Skeletal muscle tissue (tissue), 4 donors: Measurements from ENCODE around the gene SHROOM3. TPM values are rescaled to one million over a fixed set of nuclear protein-coding genes. Genes with fewer than 3 reads are reported as not detected.

ENCODE experiments used
- H3K27ac ChIP-seq: one replicate; pipeline ENCODE4 v1.7.0; 2013; ENCODE audit warnings: mild to moderate bottlenecking, low read depth, low read length, inconsistent platforms
- H3K27me3 ChIP-seq, 3 donors: one replicate each; pipeline ENCODE4 v1.7.0; 2013; ENCODE audit warnings: low read length in 3 of 3; ENCODE audit not compliant: control insufficient read depth in 3 of 3, insufficient read depth in 3 of 3
- H3K36me3 ChIP-seq, 3 donors: one replicate each; pipeline ENCODE4 v1.7.0; 2013; ENCODE audit warnings: low read length in 3 of 3; ENCODE audit not compliant: control insufficient read depth in 3 of 3, insufficient read depth in 3 of 3
- H3K4me1 ChIP-seq, 3 donors: one replicate each; pipeline ENCODE4 v1.7.0; 2013; ENCODE audit warnings: low read length in 3 of 3, mild to moderate bottlenecking in 3 of 3; ENCODE audit not compliant: control insufficient read depth in 3 of 3, insufficient read depth in 3 of 3
- H3K4me3 ChIP-seq, 3 donors: one replicate each; pipeline ENCODE4 v1.7.0; 2013; ENCODE audit warnings: low read length in 3 of 3
- H3K9ac ChIP-seq, 3 donors: one replicate each; pipeline ENCODE4 v1.7.0; 2013; ENCODE audit warnings: low read length in 3 of 3, mild to moderate bottlenecking in 3 of 3, moderate library complexity in 2 of 3, low read depth in 1 of 3
- H3K9me3 ChIP-seq, 3 donors: one replicate each; pipeline ENCODE4 v1.7.0; 2013; ENCODE audit warnings: low read length in 3 of 3; ENCODE audit not compliant: control insufficient read depth in 3 of 3
- total RNA-seq: library from RNA; depleted of rRNA; stranded (reverse); fragments of >200 nt; gene quantifications from one replicate; pipeline ENCODE4 v1.2.3, GENCODE V29; 2014
- donor health status: Osteomylitis.

SHROOM3 gene
- total RNA-seq, 1 donor from 2014 or later, result 21.4 TPM

DNA sequence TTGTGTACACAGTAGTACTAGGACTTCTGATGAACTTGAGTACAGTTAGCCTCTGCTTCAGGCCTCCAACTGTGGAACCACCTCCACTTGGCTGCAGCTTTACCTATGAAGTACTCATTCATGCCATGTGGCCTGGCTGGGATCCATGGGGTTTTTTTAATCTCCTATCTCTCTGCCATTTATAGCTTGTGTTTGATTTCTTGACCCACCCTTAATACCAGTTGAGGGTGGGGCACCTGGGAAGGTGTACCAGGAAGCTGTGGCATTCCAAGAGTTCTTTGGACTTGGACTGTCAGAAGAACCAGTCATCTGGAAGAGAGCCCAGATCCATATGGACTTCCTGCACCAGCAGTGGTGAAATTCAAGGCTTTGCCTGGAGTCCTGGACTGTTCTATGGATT lies 230.1 kb downstream of the SHROOM3 start:
- no peaks in the 10 kb centered on the region for H3K36me3 ChIP-seq
- H3K9ac ChIP-seq, result no peak overlapping the region
- no peaks in the 10 kb centered on the region for H3K4me1 ChIP-seq
- no peaks in the 10 kb centered on the region for H3K27me3 ChIP-seq
- H3K27ac ChIP-seq, result no peak overlapping the region
- H3K9me3 ChIP-seq, result no peaks in the 10 kb centered on the region
- no peak overlapping the region for H3K4me3 ChIP-seq

DNA sequence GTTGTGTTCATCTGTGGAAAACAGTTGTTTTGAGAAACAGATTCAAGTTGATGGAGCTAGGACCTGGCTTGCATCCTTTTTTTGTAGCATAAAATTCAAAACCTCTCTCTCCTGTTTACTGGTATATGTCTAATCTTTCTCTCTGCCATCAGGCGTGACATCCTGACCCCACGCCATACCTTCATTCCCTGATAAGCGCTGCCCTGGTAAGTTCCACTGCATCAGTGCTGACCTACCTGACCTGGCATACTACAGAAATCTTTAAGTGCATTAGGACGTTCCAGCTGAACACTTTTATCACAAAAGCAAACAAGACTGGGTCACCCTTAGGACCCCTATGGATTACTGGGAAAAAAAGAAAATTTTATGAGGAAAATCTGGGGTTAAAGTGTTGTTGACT lies 230.7 kb downstream of the SHROOM3 start:
- Histone ChIP-seq H3K27ac (no peak overlapping the region), H3K27me3 (no peaks in the 10 kb centered on the region), H3K36me3 (no peaks in the 10 kb centered on the region), H3K9me3 (no peaks in the 10 kb centered on the region), H3K9ac (no peak overlapping the region), H3K4me3 (no peak overlapping the region), H3K4me1 (no peaks in the 10 kb centered on the region)

DNA sequence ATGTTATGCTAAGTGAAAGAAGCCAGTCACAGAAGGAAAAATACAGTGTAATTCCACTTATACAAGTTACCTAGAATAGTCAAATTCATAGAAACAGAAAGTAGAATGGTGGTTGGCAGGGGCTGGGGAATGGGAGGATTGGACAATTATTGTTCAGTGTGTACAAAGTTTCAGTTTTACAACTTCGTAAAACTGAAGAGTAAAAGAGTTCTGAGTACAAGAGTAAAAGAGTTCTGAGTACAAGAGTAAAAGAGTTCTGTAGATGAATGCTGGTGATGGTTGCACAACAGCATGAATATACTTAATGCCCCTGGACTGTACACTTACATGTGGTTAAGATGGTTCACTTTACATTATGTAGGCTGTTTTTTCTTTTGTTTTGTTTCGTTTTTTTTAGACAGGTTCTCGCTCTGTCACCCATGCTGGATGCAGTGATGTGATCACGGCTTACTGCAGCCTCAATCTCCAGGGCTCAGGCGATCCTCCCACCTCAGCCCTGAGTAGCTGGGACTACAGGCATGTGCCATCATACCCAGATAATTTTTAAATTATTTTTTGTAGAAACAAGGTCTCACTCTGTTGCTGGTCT lies 232.0 kb downstream of the SHROOM3 start:
- Histone ChIP-seq H3K27ac (no peak overlapping the region), H3K9ac (no peak overlapping the region), H3K27me3 (no peaks in the 10 kb centered on the region), H3K36me3 (no peaks in the 10 kb centered on the region), H3K4me3 (no peak overlapping the region), H3K9me3 (no peaks in the 10 kb centered on the region), H3K4me1 (no peaks in the 10 kb centered on the region)

DNA sequence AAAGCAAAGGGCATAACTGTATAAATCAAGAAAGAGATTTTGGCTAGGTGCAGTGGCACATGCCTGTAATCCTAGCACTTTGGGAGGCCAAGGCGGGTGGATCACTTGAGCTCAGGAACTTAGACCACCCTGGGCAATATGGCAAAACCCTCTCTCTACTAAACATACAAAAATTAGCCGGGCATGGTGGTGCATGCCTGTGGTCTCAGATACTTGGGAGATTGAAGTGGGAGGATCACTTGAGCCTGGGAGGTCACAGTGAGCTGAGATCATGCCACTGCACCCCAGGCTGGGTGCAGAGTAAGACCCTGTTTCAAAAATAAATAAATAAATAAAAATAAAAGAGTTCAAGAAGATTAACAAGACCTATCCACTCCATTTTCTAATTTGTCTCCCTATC lies 235.6 kb downstream of the SHROOM3 start:
- no peaks in the 10 kb centered on the region for H3K4me1 ChIP-seq
- H3K9me3 ChIP-seq, result no peaks in the 10 kb centered on the region
- no peaks in the 10 kb centered on the region for H3K36me3 ChIP-seq
- H3K9ac ChIP-seq, result no peak overlapping the region
- no peak overlapping the region for H3K4me3 ChIP-seq
- H3K27me3 ChIP-seq, result no peaks in the 10 kb centered on the region
- H3K27ac ChIP-seq, result no peak overlapping the region

DNA sequence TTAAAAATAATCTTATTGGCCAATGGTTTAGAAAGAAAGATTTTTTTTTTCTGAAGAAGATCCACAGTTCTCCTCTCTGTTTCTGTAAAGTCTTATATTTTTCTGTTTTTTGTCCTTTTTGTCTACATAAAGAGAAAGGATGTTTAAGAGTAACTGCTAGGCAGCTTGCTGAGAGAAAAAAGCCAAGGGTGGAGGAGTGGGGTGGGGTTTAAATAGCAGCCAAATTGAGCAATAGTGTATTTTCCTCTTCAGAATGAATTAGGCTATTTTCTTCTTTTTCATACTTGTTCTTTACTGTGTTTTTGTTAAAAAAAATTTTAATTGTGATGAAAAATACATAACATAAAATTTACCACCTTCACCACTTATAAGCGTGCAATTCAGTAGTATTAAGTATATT lies 238.3 kb downstream of the SHROOM3 start:
- H3K9ac ChIP-seq, result no peak overlapping the region
- no peak overlapping the region for H3K4me3 ChIP-seq
- no peak overlapping the region for H3K27ac ChIP-seq
- H3K9me3 ChIP-seq, result no peaks in the 10 kb centered on the region
- no peaks in the 10 kb centered on the region for H3K36me3 ChIP-seq
- H3K4me1 ChIP-seq, result no peaks in the 10 kb centered on the region
- H3K27me3 ChIP-seq, result no peaks in the 10 kb centered on the region

DNA sequence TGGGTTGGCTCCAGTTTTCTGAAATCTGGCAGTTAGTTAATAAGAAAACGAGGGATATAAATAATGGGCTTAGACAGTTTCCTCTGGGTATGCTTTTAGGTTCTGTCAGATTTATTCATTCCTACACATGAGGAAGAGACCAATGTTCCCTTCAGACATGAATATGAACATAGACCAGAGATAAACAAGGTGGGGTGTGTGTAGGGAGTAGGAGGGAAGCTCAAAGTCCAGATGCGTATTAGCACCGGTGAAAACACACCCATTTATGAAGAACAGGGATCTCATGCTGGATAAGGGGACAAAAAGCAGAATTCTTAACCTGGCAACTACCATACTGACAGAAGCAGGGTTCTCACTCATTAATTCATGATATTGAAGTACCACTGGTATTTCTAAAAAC lies 240.0 kb downstream of the SHROOM3 start:
- Histone ChIP-seq H3K4me3 (no peak overlapping the region), H3K27me3 (no peaks in the 10 kb centered on the region), H3K4me1 (no peaks in the 10 kb centered on the region), H3K27ac (no peak overlapping the region), H3K9ac (no peak overlapping the region), H3K36me3 (no peaks in the 10 kb centered on the region), H3K9me3 (no peaks in the 10 kb centered on the region)

DNA sequence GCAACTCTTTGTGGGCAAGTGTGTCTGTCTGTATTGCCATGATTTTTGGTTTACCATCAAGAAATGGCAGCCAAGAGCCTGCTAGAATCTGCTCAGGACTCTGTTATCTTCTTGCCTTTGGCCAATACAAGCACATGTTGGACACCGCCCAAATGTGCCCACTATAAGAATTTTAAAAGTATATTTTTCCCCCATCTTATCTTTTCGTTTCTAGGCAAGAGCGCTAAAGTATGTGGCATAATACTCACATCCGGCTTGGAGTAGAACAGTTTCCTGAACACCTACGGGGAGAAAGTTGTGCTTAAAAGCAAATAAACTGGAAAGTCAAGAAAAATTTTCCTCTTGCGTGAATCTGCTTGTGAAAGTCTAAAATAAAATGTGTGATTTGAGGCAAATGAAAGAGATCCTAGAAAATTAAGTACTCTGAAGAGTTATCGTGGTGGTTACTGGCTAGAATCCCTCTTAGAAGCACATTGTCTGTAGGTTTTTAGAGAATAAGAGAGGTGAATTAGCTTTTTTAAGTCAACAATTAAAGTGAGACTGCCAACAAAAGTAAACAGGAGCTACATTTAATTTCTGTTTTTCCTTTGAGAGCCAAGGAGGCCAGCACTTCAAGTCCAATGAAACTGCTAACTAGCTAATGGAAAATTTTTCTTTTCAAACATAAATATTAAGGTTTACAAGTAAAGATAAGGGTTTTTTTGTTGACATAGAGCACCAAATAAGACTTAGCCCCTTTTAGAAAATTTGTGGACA lies 242.7 kb downstream of the SHROOM3 start:
- Histone ChIP-seq H3K27ac (no peak overlapping the region), H3K4me1 (no peaks in the 10 kb centered on the region), H3K27me3 (no peaks in the 10 kb centered on the region), H3K9ac (no peak overlapping the region), H3K9me3 (no peaks in the 10 kb centered on the region), H3K4me3 (no peak overlapping the region), H3K36me3 (no peaks in the 10 kb centered on the region)

DNA sequence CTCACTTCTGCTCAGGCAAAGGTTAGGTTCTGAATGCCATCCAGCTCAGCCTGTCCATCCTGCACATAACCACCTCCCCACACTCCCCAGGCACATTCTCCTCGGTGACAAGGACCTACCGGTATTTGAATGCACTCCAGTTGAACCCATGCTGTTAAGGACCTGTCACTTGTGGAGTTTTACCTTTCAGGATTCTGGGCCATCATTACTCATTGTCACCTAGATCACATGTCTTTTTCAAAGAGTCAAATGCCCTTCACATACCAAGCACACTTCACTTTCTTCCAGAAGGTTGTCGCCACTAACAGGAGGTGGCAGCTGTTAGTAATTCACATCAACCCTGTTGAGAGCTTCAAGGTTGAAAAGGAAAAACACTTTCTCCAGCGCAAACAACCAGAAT lies 244.7 kb downstream of the SHROOM3 start:
- no peak overlapping the region for H3K4me3 ChIP-seq
- no peaks in the 10 kb centered on the region for H3K4me1 ChIP-seq
- H3K36me3 ChIP-seq, result no peaks in the 10 kb centered on the region
- no peak overlapping the region for H3K27ac ChIP-seq
- no peaks in the 10 kb centered on the region for H3K9me3 ChIP-seq
- H3K9ac ChIP-seq, result no peak overlapping the region
- H3K27me3 ChIP-seq, result no peaks in the 10 kb centered on the region

DNA sequence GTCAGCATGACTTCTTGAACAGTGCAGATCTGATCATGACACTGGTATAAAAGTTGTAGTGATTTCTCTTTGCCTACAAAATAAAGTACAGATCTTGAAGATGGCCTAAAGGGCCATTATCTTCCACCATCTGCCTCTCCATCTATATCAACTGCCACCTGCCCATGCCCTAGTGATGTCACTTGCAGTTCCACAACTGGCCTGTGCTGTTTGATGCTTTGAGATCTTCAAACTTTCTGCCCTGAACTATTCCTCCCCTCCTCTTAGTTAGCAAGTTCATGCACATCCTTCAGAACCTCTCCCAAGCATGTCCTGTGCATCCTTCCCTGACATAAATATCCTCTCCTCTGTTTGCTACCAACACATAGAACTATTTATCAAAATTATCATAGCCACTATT lies 245.9 kb downstream of the SHROOM3 start:
- no peak overlapping the region for H3K9ac ChIP-seq
- H3K4me3 ChIP-seq, result no peak overlapping the region
- H3K9me3 ChIP-seq, result no peaks in the 10 kb centered on the region
- H3K27ac ChIP-seq, result no peak overlapping the region
- H3K27me3 ChIP-seq, result no peaks in the 10 kb centered on the region
- no peaks in the 10 kb centered on the region for H3K36me3 ChIP-seq
- H3K4me1 ChIP-seq, result no peaks in the 10 kb centered on the region

DNA sequence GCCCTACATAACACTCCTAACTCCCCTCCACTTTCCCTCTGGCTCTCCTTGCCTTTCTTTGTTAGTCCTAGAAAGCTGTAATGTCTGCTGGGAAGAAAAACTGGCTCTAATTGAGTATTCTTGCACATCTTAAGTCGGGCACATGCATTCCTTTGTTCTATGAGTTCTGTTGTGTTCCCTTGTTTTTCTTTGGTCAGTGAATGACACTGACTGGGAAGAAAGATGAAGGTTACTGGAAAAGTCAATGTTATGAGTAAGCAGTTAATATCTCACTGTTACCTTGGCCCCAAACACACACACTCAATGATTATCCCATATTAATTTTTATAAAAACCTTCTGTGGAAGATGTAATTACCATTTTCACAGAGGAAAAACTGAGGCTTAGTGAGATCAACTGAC lies 247.0 kb downstream of the SHROOM3 start:
- Histone ChIP-seq H3K9ac (no peak overlapping the region), H3K9me3 (no peaks in the 10 kb centered on the region), H3K27me3 (peaks cover 0 to 5% (median 0%) of the 10 kb centered on the region in 3 donors), H3K27ac (no peak overlapping the region), H3K4me3 (no peak overlapping the region), H3K4me1 (no peaks in the 10 kb centered on the region), H3K36me3 (no peaks in the 10 kb centered on the region)
